Neural cell (in vitro differentiated cells): ENCODE results near the gene IDH3G. TPM values are rescaled to one million over a fixed set of nuclear protein-coding genes. Genes with fewer than 3 reads are reported as not detected.

Experiments used
- H2AFZ ChIP-seq: fragments of 200-600, 300-800 bp; sonication (generic), shearing (Covaris generic); 2 replicates; pipeline ENCODE4 v1.6.0; 2014; ENCODE audit warnings: low read depth, mild to moderate bottlenecking, antibody characterized with exemption, low read length, moderate library complexity
- H3F3A ChIP-seq: fragments of 200-600 bp; shearing (Covaris generic); 2 replicates; pipeline ENCODE4 v1.6.1; 2016; ENCODE audit warnings: mild to moderate bottlenecking, moderate library complexity, mixed read lengths, antibody characterized with exemption, low read length; ENCODE audit not compliant: insufficient read depth, poor library complexity, severe bottlenecking
- H3K27ac ChIP-seq: fragments of 200-600, 300-800 bp; sonication (generic), shearing (Covaris generic); 2 replicates; pipeline ENCODE4 v1.5.1; 2014; ENCODE audit warnings: mild to moderate bottlenecking, low read length, moderate library complexity
- H3K27me3 ChIP-seq: fragments of 300-800, 200-600 bp; sonication (generic), shearing (Covaris generic); 2 replicates; pipeline ENCODE4 v1.6.0; 2014; ENCODE audit warnings: mild to moderate bottlenecking, low read depth, low read length, moderate library complexity; ENCODE audit not compliant: insufficient read depth
- H3K36me3 ChIP-seq: fragments of 300-800, 200-600 bp; sonication (generic), shearing (Covaris generic); 2 replicates; pipeline ENCODE4 v1.5.1; 2014; ENCODE audit warnings: mild to moderate bottlenecking, antibody characterized with exemption, low read length, moderate library complexity; ENCODE audit not compliant: insufficient read depth
- H3K4me2 ChIP-seq: fragments of 300-800, 200-600 bp; sonication (generic), shearing (Covaris generic); 2 replicates; pipeline ENCODE4 v1.6.0; 2014; ENCODE audit warnings: mild to moderate bottlenecking, low read length
- H3K4me3 ChIP-seq: fragments of 300-800, 200-600 bp; sonication (generic), shearing (Covaris generic); 2 replicates; pipeline ENCODE4 v1.5.1; 2014; ENCODE audit warnings: mild to moderate bottlenecking, low read length, moderate library complexity
- H3K79me2 ChIP-seq: fragments of 200-600 bp; shearing (Covaris generic); replicated peaks from 2 replicates; pipeline ENCODE4 v1.6.0; 2014; ENCODE audit warnings: mild to moderate bottlenecking, low read length, moderate library complexity; ENCODE audit not compliant: insufficient read depth
- H3K9ac ChIP-seq: fragments of 300-800, 200-600 bp; sonication (generic), shearing (Covaris generic); 2 replicates; pipeline ENCODE4 v1.6.1; 2016; ENCODE audit warnings: mild to moderate bottlenecking, low read length, mixed read lengths
- H3K9me2 ChIP-seq: fragments of 200-600 bp; shearing (Covaris generic); 2 replicates; pipeline ENCODE4 v1.6.1; 2016; ENCODE audit warnings: mild to moderate bottlenecking, low read length, mixed read lengths; ENCODE audit not compliant: insufficient read depth
- H3K9me3 ChIP-seq: fragments of 200-600, 300-800 bp; sonication (generic), shearing (Covaris generic); 2 replicates; pipeline ENCODE4 v1.6.1; 2016; ENCODE audit warnings: mild to moderate bottlenecking, mixed run types, low read length, moderate library complexity, mixed read lengths
- H4K20me1 ChIP-seq: fragments of 200-600 bp; shearing (Covaris generic); 2 replicates; pipeline ENCODE4 v1.6.1; 2016; ENCODE audit warnings: mild to moderate bottlenecking, mixed run types; ENCODE audit not compliant: insufficient read depth
- CTCF ChIP-seq: fragments of 450-650 bp; IDR thresholded peaks from 2 replicates; pipeline ENCODE4 v1.5.1; 2014; ENCODE audit warnings: antibody characterized with exemption, mild to moderate bottlenecking, moderate library complexity; ENCODE audit not compliant: poor library complexity, severe bottlenecking
- EP300 ChIP-seq: fragments of 450-650 bp; conservative IDR thresholded peaks from 2 replicates; pipeline ENCODE4 v1.6.1; 2014; ENCODE audit warnings: antibody characterized with exemption, mild to moderate bottlenecking, moderate library complexity; ENCODE audit not compliant: poor library complexity, severe bottlenecking
- EZH2 ChIP-seq: fragments of 200-600, 300-800 bp; shearing (Covaris generic), sonication (generic); IDR thresholded peaks from 2 replicates; pipeline ENCODE4 v1.6.1; 2014; ENCODE audit warnings: antibody characterized with exemption, low read length, borderline replicate concordance, mild to moderate bottlenecking; ENCODE audit not compliant: insufficient read depth, poor library complexity, severe bottlenecking
- MXI1 ChIP-seq: fragments of 450-650 bp; conservative IDR thresholded peaks from 2 replicates; pipeline ENCODE4 v1.6.1; 2014; ENCODE audit warnings: antibody characterized with exemption, mild to moderate bottlenecking; ENCODE audit not compliant: poor library complexity, severe bottlenecking
- POLR2AphosphoS5 ChIP-seq: IDR thresholded peaks from 2 replicates; pipeline ENCODE4 v1.6.1; 2012
- RAD21 ChIP-seq: fragments of 450-650 bp; conservative IDR thresholded peaks from 2 replicates; pipeline ENCODE4 v1.6.1; 2014; ENCODE audit warnings: antibody characterized with exemption, mild to moderate bottlenecking, moderate library complexity
- REST ChIP-seq: IDR thresholded peaks from 2 replicates; pipeline ENCODE4 v1.6.1; 2012; ENCODE audit warnings: borderline replicate concordance
- SMC3 ChIP-seq: fragments of 450-650 bp; conservative IDR thresholded peaks from 2 replicates; pipeline ENCODE4 v1.6.1; 2014; ENCODE audit warnings: antibody characterized with exemption, mild to moderate bottlenecking, moderate library complexity; ENCODE audit not compliant: poor library complexity
- TAF1 ChIP-seq: IDR thresholded peaks from 2 replicates; pipeline ENCODE4 v1.6.1; 2012; ENCODE audit warnings: low read depth
- polyA plus RNA-seq: library from polyadenylated mRNA; depleted of rRNA; stranded (reverse); fragments of >200 nt; gene quantifications from 2 replicates; pipeline ENCODE4 v1.2.3, GENCODE V29; 2014

IDH3G gene
- polyA plus RNA-seq, 1 donor from 2014 or later = 64.7 TPM

GRCh38 chrX:153786669-153787068, 7.5 kb downstream of the IDH3G start:
- H3K4me3 ChIP-seq = no peak overlapping the region

GRCh38 chrX:153784325-153784967, 9.7 kb downstream of the IDH3G start:
- H3F3A ChIP-seq = no peaks in the 10 kb centered on the region
- no peak overlapping the region for H3K4me3 ChIP-seq
- H3K36me3 ChIP-seq = no peaks in the 10 kb centered on the region
- H3K27ac ChIP-seq = no peak overlapping the region
- TF ChIP-seq EZH2 (no peak), CTCF (no peak), TAF1 (no peak)
- no peak overlapping the region for H3K4me2 ChIP-seq
- no peaks in the 10 kb centered on the region for H3K79me2 ChIP-seq
- no peak overlapping the region for H2AFZ ChIP-seq
- H3K9me3 ChIP-seq = no peaks in the 10 kb centered on the region
- H3K9me2 ChIP-seq = no peaks in the 10 kb centered on the region
- no peaks in the 10 kb centered on the region for H4K20me1 ChIP-seq
- no peaks in the 10 kb centered on the region for H3K27me3 ChIP-seq
- no peak overlapping the region for H3K9ac ChIP-seq

More at GRCh38 chrX:153786669-153787068, 7.5 kb downstream of the IDH3G start:
- no peak overlapping the region for H2AFZ ChIP-seq
- no peaks in the 10 kb centered on the region for H4K20me1 ChIP-seq
- no peak overlapping the region for H3K4me2 ChIP-seq
- no peak overlapping the region for H3K9ac ChIP-seq
- H3K9me3 ChIP-seq = no peaks in the 10 kb centered on the region
- H3K27ac ChIP-seq = no peak overlapping the region
- no peaks in the 10 kb centered on the region for H3K36me3 ChIP-seq
- H3K27me3 ChIP-seq = no peaks in the 10 kb centered on the region
- H3F3A ChIP-seq = no peaks in the 10 kb centered on the region
- H3K79me2 ChIP-seq = no peaks in the 10 kb centered on the region
- TF ChIP-seq SMC3 (no peak), TAF1 (no peak), EP300 (no peak), POLR2AphosphoS5 (no peak), REST (no peak), RAD21 (no peak), CTCF (no peak), EZH2 (no peak), MXI1 (no peak)
- H3K9me2 ChIP-seq = no peaks in the 10 kb centered on the region
